SU-DHL-6 (cell line): ENCODE data around the gene OR4F6.
"Not testable (repeated sequence)": the region's sequence is repeated elsewhere in the genome, so short reads cannot be mapped to it uniquely, and the experiment has no call there.

Experiments
- H2AFZ ChIP-seq: fragments of 200-600 bp; sonication (generic); 2 replicates; pipeline ENCODE4 v1.6.1; 2014; ENCODE audit warnings: low read depth, mild to moderate bottlenecking, moderate library complexity, mixed read lengths, antibody characterized with exemption, low read length; ENCODE audit not compliant: severe bottlenecking
- H3F3A ChIP-seq: fragments of 200-600 bp; shearing (Covaris generic); 2 replicates; pipeline ENCODE4 v1.6.0; 2016; ENCODE audit warnings: antibody characterized with exemption, mild to moderate bottlenecking; ENCODE audit not compliant: insufficient read depth
- H3K27ac ChIP-seq: fragments of 200-600 bp; sonication (generic); 2 replicates; pipeline ENCODE4 v1.5.1; 2016; ENCODE audit warnings: low read depth, mild to moderate bottlenecking, low read length, moderate library complexity, mixed read lengths
- H3K27me3 ChIP-seq: fragments of 200-600 bp; sonication (generic), shearing (Covaris generic); 2 replicates; pipeline ENCODE4 v1.6.0; 2014; ENCODE audit warnings: mild to moderate bottlenecking, low read length
- H3K36me3 ChIP-seq: fragments of 200-600 bp; sonication (generic); 2 replicates; pipeline ENCODE4 v1.6.1; 2014; ENCODE audit warnings: mild to moderate bottlenecking, low read length, mixed read lengths
- H3K4me2 ChIP-seq: fragments of 300-600, 200-600 bp; shearing (Covaris generic), sonication (generic); 2 replicates; pipeline ENCODE4 v1.6.0; 2014; ENCODE audit warnings: low read length, low read depth, mild to moderate bottlenecking; ENCODE audit not compliant: poor library complexity, severe bottlenecking
- H3K4me3 ChIP-seq: fragments of 200-600 bp; sonication (generic); 2 replicates; pipeline ENCODE4 v1.5.1; 2014; ENCODE audit warnings: antibody characterized with exemption, low read length, mild to moderate bottlenecking, mixed read lengths; ENCODE audit not compliant: insufficient read depth, poor library complexity, severe bottlenecking
- H3K79me2 ChIP-seq: fragments of 200-600 bp; sonication (generic); 2 replicates; pipeline ENCODE4 v1.6.1; 2014; ENCODE audit warnings: mild to moderate bottlenecking, low read length, moderate library complexity; ENCODE audit not compliant: insufficient read depth
- H3K9ac ChIP-seq: fragments of 200-600 bp; sonication (generic); 2 replicates; pipeline ENCODE4 v1.7.0; 2014; ENCODE audit warnings: mild to moderate bottlenecking, low read length
- H3K9me2 ChIP-seq: fragments of 200-600 bp; sonication (generic); replicated peaks from 2 replicates; pipeline ENCODE4 v1.6.1; 2014; ENCODE audit warnings: low read length; ENCODE audit not compliant: insufficient read depth
- H3K9me3 ChIP-seq: fragments of 200-600 bp; sonication (generic); 2 replicates; pipeline ENCODE4 v1.6.1; 2014; ENCODE audit warnings: low read length, mixed read lengths; ENCODE audit not compliant: insufficient read depth
- H4K20me1 ChIP-seq: fragments of 200-600 bp; sonication (generic); 2 replicates; pipeline ENCODE4 v1.6.1; 2014; ENCODE audit warnings: low read depth, mild to moderate bottlenecking, antibody characterized with exemption, low read length, moderate library complexity, mixed read lengths
- EZH2phosphoT487 ChIP-seq: fragments of 200-600 bp; sonication (generic), shearing (Covaris generic); conservative IDR thresholded peaks from 2 replicates; pipeline ENCODE4 v1.6.1; 2018; ENCODE audit warnings: mild to moderate bottlenecking, antibody characterized with exemption, low read length, moderate library complexity, mixed read lengths
- TF ChIP-seq, protein P1 (sequence below): fragments of 200-600 bp; sonication (generic); IDR thresholded peaks from one replicate; pipeline ENCODE4 v1.5.1; 2017; ENCODE audit warnings: antibody characterized with exemption, mild to moderate bottlenecking, low read length, moderate library complexity; ENCODE audit not compliant: insufficient read depth, poor library complexity, severe bottlenecking

Gene OR4F6

DNA sequence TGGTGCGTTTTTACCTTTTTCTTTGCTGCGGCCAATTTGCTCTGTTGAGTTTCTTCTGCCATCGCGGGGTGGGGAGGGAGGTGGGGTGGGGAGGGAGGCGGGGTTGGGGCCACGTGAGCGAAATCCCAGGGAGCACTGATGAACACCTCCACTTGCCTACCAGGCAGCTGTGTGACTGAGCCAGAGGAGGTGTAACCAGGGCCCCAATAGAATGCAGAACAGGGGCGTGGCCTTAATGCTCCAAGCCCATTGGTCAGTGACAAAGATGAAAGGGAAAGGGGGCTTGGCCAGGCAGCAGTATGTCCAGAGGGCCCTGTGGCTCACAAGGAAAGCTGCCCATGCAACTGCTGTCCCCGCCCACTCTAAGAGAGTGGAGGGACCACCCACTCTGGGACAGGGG lies 21.4 kb upstream of the OR4F6 start:
- Histone ChIP-seq H3F3A (no peaks in the 10 kb centered on the region), H3K36me3 (no peaks in the 10 kb centered on the region), H3K9ac (no peak overlapping the region), H4K20me1 (no peaks in the 10 kb centered on the region), H3K27ac (no peak overlapping the region), H3K79me2 (no peaks in the 10 kb centered on the region), H3K9me2 (no peaks in the 10 kb centered on the region), H3K4me2 (no peak overlapping the region), H3K4me3 (no peak overlapping the region), H3K9me3 (no peaks in the 10 kb centered on the region), H2AFZ (no peak overlapping the region), H3K27me3 (no peaks in the 10 kb centered on the region)
- TF ChIP-seq, protein P1, sequence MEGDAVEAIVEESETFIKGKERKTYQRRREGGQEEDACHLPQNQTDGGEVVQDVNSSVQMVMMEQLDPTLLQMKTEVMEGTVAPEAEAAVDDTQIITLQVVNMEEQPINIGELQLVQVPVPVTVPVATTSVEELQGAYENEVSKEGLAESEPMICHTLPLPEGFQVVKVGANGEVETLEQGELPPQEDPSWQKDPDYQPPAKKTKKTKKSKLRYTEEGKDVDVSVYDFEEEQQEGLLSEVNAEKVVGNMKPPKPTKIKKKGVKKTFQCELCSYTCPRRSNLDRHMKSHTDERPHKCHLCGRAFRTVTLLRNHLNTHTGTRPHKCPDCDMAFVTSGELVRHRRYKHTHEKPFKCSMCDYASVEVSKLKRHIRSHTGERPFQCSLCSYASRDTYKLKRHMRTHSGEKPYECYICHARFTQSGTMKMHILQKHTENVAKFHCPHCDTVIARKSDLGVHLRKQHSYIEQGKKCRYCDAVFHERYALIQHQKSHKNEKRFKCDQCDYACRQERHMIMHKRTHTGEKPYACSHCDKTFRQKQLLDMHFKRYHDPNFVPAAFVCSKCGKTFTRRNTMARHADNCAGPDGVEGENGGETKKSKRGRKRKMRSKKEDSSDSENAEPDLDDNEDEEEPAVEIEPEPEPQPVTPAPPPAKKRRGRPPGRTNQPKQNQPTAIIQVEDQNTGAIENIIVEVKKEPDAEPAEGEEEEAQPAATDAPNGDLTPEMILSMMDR = no peak
- TF ChIP-seq EZH2phosphoT487 = no peak

- Histone ChIP-seq H4K20me1 (no peaks in the 10 kb centered on the region), H3K36me3 (no peaks in the 10 kb centered on the region), H3K4me3 (no peak overlapping the region), H3F3A (no peaks in the 10 kb centered on the region), H3K79me2 (no peaks in the 10 kb centered on the region), H3K27ac (no peak overlapping the region), H2AFZ (no peak overlapping the region), H3K9me3 (no peaks in the 10 kb centered on the region), H3K9me2 (no peaks in the 10 kb centered on the region), H3K4me2 (no peak overlapping the region), H3K9ac (no peak overlapping the region), H3K27me3 (no peaks in the 10 kb centered on the region)
- TF ChIP-seq, protein P1 = no peak
- TF ChIP-seq EZH2phosphoT487 = no peak
Observed at GRCh38 chr15:101784644-101785043, 18.7 kb upstream of the OR4F6 start.

GRCh38 chr15:101786422-101786821 lies 16.9 kb upstream of the OR4F6 start:
- not testable (repeated sequence) for H3K36me3 ChIP-seq, H3K27me3 ChIP-seq, H3K9me2 ChIP-seq, H3F3A ChIP-seq, H2AFZ ChIP-seq, H3K4me3 ChIP-seq, H3K79me2 ChIP-seq, H3K9ac ChIP-seq, H4K20me1 ChIP-seq, H3K9me3 ChIP-seq, H3K27ac ChIP-seq, H3K4me2 ChIP-seq

GRCh38 chr15:101788001-101788400 lies 15.3 kb upstream of the OR4F6 start:
- H3K9me3 ChIP-seq, H3K9me2 ChIP-seq, H3K4me2 ChIP-seq, H4K20me1 ChIP-seq, H3K9ac ChIP-seq, H3K4me3 ChIP-seq, H2AFZ ChIP-seq, H3K27ac ChIP-seq, H3K36me3 ChIP-seq, H3K79me2 ChIP-seq, H3F3A ChIP-seq, H3K27me3 ChIP-seq: not testable (repeated sequence)

DNA sequence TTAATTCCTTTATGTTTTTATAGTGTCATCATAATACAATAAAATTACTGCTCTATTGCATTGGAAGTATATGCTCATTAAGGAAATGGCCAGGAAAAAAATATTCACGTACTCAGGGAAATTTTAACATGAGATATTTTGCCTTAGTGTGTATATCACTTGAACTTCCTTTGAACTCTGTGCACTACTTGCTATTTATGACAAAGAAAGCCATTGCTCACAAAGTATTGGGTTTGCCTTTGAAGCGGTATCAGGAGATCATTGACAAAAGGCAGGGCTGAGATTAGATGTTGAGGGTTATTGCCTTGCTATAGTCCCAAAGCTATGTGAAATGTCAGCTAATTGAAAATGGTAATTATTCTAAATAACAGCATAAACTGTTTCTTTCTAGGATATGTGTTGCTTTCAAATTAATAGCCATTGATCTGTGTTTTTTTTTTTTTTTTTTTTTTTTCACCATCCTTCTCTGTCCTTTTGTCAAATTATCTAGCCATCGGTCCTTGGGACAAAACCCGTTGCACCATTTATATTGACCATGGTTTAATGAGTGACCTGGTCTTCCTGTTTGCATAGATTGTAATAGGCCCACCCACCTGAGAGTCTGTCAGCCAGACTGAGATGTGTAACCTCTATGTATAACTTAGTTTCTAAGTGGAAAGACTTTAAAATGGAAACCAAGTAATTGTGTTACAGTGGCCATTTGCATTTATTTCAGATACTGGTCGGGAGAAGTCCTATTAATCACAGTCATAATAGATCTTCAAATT lies 14.6 kb upstream of the OR4F6 start:
- H3K27ac ChIP-seq, H2AFZ ChIP-seq, H3K79me2 ChIP-seq, H3K9me2 ChIP-seq, H4K20me1 ChIP-seq, H3K27me3 ChIP-seq, H3K9ac ChIP-seq, H3K36me3 ChIP-seq, H3K4me3 ChIP-seq, H3F3A ChIP-seq, H3K9me3 ChIP-seq, H3K4me2 ChIP-seq: not testable (repeated sequence)

DNA sequence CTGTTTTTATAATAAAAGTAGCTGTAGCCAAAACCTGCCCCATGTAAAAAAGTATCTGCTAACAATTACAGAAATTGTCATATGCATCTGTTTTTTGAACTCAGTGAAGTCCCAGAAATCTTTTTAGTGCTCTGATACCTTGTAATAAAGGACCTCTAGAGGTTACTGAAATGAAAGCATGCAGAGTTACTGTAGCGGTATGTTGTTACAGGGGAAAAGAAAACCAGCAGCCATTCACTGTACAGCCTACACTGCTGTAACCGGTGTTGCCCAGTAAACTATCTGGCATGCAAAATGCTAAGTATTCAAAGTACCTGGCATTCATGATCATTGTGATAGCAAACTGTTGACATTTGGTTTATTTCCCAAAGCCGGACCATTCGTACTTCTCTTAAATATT lies 12.6 kb upstream of the OR4F6 start:
- H4K20me1 ChIP-seq, H3K9me2 ChIP-seq: not testable (repeated sequence)

More for the DNA sequence above, 12.6 kb upstream of the OR4F6 start:
- H3K4me3 ChIP-seq, H3K79me2 ChIP-seq, H3K27ac ChIP-seq, H3K9me3 ChIP-seq, H2AFZ ChIP-seq, H3K27me3 ChIP-seq, H3K9ac ChIP-seq, H3K36me3 ChIP-seq, H3K4me2 ChIP-seq, H3F3A ChIP-seq: not testable (repeated sequence)
